ENCODE results near the gene ZNF30.

- TF ChIP-seq CTCF (IDR thresholded peaks at IDR 0.05) (no peak), POLR2A (IDR thresholded peaks at IDR 0.05) (no peak), EP300 (IDR thresholded peaks at IDR 0.05) (no peak)
Observed at GRCh38 chr19:34969721-34970120, 43.0 kb downstream of the ZNF30 start.

Measured in ovary (tissue), 3 donors.